SHP77 treated with DMSO at 0.1 percent for 48 hours (cell line): ENCODE measurements around the gene UQCC3.
A peak's percentile ranks its signal among the peaks of the same experiment; 100 is the strongest.
"Not testable (repeated sequence)": the region's sequence is repeated elsewhere in the genome, so short reads cannot be mapped to it uniquely, and the experiment has no call there.

ENCODE experiments used
- DNase-seq: peaks from one replicate; lab custom pipeline; 2025; lab: John Stamatoyannopoulos, UW

Gene UQCC3

DNA sequence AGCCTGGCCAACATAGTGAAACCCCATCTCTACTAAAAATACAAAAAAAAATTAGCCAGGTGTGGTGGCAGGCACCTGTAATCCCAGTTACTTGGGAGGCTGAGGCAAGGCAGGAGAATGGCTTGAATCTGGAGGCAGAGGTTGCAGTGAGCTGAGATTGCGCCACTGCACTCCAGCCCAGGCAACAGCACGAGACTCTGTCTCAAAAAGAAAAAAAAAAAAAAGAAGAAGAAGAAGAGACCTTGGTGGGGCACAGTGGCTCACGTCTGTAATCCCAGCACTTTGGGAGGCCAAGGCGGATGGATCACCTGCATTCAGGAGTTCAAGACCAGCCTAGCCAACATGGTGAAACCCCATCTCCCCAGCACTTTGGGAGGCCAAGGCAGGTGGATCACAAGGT, 32.4 kb downstream of the UQCC3 start:
- not testable (repeated sequence) for DNase-seq

DNA sequence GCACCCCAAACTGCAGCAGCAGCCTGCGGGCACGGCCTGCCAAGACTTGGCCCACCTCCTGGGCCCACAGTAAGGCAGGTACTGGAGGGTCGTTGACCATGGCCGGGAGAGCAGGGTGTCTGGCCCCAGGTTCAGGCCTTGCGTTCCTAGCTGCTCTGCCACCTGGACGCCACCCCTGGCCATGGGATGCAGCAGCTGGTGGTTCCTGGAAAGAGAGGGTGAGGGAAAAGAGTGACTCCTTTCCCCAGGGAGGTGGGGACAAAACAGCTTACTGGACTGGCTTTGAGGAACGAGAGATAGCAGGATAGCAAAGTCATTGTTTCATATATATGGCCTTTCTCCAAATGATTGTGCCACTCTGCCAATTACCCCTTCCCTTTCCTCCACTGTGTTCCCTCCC, 33.9 kb downstream of the UQCC3 start:
- peak; percentile 9 for DNase-seq

DNA sequence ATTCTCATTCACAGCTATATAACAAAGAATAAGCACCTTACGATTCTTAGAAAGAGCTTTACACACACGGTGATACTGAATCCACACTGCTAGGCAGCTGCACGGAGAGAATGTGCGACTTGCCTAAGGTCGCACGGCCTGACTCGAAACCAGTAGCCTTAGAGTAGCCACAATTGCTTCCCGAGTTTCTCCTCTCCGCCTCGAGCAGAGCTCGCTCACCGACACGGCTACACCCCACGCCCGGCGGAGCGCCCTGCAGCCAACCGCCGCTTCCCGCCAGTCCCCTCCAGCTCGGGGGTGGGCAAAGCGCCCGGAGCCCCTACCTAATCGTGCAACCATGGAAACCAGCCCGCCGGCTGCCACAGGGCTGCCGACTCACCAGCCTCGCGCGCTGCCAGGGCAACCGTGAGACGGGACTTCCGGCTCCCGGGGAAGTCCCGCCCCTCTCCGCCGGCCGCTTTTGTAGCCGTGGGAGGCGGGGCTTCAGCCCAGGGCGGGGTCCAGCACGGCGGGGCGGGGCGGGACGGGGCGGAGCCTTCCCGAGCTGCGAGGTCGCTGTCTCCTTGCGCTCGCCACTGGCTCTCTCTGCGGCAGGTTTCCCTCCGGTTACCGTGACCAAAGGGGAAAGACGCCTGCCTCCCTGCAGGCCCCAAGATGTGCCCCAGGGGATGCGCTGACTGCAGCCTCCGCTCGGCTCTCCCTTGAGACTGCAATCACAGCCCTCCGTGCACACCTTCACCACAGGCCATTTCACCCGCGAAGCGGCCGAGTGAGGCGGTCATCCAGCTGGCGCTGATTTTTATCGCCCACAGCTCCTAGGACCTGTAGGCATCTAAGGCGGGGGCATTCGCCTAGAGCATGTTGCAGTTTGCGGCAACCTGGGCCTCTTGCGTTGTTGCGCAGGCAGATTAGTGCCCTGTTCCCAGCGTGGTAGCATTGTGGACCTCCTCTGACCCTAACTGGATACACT, 34.7 kb downstream of the UQCC3 start:
- peak; percentile 76 for DNase-seq

DNA sequence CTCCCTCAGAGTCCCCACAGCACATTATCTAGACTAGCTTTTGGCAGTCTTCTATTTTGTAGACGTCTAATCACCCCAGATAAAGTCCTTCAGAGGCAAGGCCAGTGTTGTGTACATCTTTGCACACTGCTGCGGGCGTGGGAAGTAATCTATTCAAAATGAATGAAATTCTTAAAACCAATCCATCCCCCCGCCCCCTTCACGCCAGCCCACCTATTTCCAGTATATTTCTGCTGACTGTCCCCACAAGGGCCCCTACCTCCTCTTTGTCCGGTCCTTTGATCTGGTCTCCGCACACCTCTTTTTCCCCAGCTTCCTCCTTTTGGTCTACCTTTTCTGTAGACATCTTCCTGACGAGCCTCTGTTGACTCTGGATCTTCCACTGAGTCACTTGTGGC, 35.4 kb downstream of the UQCC3 start:
- no peak for DNase-seq

DNA sequence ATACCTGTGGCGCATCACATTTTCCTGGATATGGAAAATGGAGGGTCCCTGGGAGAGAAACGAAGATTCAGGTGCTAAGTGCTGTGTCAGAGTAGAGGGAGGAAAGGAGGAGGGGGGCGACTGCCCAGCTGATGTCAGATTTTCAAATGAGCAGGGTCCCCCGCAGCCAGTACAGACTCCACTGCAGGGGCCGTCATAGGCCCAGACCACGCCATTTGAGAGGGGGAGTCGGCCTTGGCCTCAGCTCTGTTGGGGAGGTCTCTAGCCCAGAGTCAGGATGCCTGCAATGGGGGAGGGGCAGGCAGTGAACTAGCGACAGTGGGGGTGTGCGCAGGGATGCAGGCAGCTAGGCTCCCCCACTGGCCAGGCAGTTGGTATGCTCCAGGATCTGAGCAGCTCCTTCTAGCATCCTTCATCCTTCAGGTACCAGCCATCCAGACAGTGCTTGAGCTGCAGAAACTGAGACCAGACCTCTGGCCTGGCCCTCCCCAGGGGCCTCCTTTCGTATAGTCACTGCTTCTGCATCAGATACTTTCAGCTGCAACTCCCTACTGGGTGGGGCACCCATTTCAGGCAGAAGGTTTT, 35.9 kb downstream of the UQCC3 start, which contains the start of the genes BSCL2 and GNG3:
Gene BSCL2, minus strand, starts transcription at position 148 of the 585 bp plus-strand sequence. CDS start 229 bp downstream, outside the sequence.
Gene GNG3, plus strand, starts transcription at position 400 of the 585 bp plus-strand sequence. CDS start 620 bp downstream, outside the sequence.
- peak; percentile 56 for DNase-seq

DNA sequence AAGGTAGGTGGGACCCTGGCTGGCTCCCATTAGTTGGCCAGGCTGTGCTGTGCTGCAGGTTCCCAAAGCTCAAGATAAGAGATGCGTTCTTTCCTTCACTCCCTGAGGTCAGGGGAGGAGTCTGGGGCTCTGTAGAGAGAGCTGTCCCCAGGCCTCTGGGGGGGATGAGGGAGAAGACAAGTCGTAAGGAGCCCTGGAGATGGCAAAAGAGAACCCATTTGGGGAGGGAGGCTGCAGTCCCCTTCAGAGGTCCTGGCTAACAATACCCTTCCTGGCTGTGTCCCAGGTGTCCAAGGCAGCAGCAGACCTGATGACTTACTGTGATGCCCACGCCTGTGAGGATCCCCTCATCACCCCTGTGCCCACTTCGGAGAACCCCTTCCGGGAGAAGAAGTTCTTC, 36.9 kb downstream of the UQCC3 start:
- DNase-seq, result no peak

DNA sequence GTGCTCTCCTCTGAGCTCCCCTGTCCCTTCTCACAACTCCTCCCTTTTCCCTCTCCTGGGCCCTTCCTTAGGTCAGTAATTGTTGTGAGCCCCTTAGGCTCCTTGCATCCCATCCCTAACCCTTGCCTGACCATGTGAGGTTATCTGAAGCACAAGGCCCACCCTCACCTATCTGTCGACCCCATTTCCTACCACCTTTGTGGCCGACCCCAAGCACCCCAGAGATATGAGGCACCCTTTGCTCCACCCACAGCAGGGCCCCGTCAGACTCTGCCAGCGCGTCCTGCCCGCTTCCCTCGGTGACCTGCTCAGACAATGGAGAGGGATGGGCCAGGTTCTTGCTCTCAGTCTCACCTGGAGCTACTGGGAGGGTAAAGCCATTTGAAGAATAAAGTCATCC, 37.3 kb downstream of the UQCC3 start:
- DNase-seq, result no peak

DNA sequence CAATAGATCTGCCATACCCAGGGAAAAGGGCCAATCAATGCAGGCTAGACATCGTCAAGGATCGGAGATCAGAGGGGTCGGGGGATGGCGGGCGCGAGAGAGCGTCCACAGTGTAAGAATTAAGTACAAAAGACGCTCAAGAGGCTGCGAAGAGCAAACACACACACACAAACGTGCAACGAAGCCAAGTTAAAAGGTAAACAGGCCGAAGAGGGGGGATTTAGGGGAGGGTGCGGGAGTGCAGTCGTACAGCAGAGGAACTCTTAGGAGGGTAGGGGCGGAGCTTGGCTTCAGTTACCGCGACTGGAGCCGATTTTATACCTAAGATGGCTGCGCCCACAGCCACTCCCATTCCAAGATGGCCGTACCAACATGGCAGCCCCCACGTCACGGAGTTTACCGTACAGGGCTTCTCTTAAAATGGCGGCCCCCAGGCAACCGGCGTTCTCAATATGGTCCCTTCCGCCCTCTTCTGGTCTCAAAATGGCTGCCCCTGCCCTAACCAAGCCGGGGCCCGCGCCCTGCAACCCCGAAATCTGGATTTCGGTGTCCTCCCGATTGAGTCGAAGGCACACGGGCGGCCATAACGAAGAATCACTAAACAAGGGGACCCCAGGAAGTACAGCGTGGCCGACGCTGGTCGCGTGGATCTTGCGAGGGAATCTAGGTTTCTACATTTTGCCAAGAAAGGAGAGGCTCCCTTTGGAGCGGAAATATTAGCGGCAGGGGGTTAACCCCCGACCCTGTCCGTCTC, 38.0 kb downstream of the UQCC3 start:
- peak; percentile 92 for DNase-seq

DNA sequence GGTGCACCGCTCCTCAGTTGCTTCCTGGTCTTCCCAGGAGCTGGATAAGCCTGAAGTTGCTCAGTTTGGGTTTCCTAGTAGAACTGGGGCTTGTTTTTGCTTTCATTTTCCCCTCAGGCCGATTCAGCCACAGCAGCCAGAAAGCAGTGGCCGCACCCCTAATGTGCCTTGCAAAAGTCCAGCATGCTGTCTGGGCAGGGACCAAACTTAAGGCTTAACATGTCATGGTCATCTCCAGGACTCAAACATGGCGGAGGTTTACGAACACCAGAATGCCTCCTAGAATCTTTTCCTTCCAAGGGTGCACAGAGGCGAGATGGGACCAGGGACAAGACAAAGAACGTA, 38.5 kb downstream of the UQCC3 start:
- no peak for DNase-seq

DNA sequence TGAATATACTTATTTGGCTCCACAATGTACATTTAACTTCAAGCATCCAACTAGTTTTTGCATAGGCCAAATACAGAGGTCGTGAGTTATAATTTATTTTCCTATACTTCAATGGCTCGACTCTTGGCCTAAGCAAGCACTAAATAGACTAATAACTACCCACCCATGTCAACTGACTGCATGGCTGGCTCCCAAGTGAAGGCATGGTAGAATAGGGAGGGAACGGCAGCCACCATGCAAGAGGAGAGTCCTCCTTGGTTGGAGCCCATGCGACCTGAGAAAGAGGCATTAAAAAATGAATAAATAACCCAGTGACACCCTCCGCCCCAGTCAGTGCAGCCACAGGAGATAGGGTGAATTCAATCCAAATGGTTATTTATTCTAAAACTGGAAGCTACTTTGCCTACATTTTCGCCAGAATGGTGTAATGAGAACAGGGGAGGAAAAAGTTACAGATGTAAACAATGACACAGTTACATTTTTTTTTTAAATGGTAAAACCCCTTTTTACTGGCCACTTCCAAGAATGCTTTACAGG, 40.9 kb downstream of the UQCC3 start:
- DNase-seq, result no peak

DNA sequence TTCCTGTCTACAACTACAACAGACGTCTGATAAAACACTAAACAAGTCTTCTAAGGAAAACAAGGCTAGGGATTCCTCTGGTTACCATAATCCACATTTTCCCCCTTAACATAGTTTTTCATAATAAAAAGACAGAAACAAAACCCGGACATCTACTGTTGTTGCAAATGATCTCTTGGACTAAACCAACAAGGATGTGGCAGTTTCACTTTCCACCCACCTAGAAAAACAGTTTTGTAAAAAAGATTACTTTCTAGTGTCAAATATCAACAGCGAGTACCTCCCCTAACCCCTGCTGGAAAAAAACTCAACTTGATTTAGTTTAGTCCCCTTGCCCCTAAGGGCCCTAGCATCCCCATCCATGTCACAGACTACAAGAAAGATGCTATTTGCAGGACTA, 41.4 kb downstream of the UQCC3 start:
- DNase-seq, result no peak

DNA sequence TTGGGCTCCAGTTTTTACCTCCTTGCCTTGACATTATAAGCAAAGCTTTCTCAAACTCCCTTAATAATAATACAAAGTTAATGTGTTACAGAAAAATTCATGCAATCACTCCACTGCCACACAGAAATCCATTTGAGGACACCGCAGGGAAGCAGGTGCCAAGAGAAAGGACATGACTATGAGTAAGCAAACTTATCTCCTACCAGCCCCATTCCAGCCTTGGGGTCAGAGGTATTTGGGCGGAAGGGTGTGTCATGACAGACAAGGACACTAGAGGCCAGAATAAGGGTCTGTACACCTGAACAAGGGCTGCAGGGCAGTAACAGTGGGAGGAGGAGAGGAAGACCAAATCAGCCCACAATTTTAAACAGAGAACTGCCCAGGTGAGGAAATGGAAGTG, 41.9 kb downstream of the UQCC3 start:
- no peak for DNase-seq

DNA sequence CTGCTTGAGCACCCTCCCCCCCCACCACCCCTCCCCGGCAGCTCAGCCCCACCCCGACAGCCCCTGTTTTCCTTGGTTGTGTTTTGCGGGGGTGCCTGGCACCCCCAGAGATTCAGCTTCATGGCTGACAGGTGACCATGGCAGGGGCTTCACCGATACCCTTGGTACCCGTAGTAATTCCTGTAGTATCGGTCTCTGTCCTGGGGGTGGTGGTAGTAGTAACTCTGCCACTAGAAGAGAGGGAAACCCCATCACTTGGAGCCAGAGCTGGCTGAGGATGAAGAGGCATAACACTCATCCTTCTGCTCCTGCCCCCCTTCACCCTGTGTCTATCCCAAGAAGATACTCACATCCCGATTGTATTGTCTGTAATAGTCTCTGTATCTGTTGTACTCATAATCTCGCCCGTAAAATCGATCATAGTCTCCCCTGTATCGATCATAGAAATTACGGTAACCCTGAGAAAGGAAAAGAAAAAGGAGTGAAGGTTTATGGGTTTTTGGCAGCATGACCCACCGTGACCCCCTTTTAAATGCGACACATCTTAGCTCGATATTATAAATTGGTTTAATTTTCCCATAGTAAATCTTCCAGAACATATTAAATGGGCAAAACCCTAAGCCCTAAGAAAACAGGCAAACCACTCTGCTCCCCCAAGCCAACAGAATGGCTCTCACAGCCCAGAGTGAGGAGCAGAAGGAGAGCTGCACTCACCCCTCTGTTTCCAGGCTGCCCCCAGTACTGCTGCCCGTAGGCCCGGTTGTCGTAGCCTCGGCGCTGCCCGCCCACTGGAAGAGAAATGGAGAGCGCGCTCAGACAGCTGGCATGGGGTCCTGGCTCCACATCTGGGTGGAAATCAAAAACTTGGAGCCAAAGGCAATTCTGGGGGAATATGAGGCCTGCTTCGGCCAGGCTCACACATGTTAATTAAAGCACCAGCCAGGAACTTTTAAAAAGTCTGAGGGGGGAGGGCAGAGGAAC, 44.0 kb downstream of the UQCC3 start:
- DNase-seq, result no peak

DNA sequence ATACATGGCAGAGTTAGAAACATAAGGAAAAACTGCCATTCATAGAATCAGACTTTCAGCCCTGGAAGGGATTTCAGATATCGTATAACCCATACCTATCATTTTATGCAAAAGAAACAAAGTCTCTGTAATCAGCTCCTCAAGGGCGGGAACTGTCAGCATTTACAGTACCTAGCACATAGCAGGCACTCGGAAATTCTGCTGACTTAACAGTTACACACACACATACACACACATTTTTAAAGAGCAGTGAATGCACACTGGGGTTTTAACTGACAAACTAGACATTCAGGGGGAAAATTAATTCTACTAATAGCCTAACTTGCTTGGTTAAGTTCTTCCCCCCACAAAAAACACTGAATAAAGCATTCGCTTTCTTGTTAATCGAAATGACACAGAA, 44.7 kb downstream of the UQCC3 start:
- no peak for DNase-seq

DNA sequence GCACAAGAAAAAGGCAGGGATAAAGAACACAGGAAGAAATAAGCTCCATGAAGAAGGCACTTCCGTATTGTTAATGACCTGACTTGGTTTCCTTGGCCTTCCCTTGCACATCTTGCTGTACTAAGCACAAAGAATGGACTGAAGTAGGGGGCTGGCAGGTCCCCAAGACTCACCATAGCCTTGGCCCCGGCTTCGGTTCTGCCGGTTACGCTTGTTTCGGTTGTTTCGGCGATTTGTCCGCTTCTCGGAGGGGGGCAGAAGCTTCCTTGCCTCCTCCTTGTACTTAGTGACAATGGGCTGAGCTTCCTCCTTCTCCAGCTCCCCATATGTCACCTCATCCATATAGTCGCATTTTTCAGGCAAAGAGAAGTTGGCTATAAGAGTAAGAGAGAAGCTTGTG, 45.3 kb downstream of the UQCC3 start:
- DNase-seq, result no peak

DNA sequence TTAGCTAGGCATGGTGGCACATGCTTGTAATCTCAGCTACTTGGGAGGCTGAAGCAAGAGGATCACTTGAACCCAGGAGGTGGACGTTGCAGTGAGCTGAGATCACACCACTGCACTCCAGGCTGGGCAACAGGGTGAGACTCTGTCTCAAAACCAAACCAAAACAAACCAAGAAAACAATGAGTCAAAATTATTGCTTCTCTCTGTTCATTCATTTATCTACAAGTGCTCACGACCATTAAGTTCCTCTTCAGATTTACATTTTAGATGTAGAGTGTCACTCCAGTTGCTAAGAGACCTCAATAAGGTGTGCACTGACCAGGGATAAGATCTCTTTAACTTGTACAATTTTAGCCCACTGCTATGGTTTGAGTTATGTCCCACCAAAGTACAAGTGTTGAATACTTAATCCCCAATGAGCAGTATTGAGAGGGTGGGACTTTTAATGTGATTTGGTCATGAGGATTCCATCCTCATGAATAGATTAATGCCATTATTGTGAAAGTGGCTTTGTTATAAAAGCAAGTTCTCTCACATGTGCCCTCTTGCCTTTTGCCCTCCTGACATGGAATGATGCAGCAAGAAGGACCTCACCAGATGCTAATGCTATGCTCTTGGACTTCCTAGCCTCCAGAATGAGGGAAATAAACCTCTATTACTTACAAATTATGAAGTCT, 48.0 kb downstream of the UQCC3 start:
- no peak for DNase-seq

DNA sequence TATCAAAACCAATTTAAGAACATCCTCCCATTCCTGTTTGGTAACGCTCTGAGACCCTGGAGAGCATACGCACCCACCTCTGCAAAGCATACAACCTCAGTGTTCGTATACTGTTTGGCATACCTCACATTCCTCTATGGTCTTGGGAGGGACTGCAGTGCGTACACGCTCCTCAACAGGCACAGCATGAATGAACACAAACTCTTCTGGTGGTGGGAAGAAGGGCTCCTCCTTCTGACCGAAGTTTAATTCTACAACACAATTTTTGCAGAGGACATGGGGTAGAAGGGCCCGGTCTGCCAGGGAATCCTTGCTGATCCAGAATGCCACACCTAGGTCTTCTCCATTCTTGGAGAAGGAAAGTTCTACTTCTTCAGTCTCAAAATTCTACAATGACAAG, 50.5 kb downstream of the UQCC3 start:
- DNase-seq, result no peak
